GM20431 (cell line): ENCODE results near the gene MMUT.
"Not testable (repeated sequence)": the region's sequence is repeated elsewhere in the genome, so short reads cannot be mapped to it uniquely, and the experiment has no call there.

Experiments
- in situ Hi-C: fragments of 300-500 bp; cut with MseI, MboI; formaldehyde crosslinking; loops from one replicate; pipeline ENCODE4 v1.15.0; 2020; ENCODE audit warnings: low sequenced_read_pairs; ENCODE audit not compliant: unreplicated experiment

MMUT gene

DNA sequence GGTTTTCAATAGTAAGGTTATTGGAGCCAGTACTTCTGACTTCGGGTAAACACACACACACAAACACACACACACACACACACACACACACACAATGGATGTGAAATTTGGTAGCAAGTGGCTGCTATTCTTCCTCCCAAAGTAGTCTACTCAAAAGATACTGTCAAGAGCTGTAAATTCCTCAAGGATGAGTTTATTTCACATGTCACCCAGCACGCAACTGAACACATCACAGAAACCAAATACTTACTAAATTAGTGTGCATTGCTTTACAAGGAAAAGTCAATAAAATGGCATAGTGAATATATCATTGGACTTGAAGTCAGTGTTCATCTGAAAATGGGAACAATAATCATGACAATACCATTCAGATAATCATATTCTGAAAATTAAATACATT, 32.9 kb downstream of the MMUT start:
- in situ Hi-C loops, result no loop called here

DNA sequence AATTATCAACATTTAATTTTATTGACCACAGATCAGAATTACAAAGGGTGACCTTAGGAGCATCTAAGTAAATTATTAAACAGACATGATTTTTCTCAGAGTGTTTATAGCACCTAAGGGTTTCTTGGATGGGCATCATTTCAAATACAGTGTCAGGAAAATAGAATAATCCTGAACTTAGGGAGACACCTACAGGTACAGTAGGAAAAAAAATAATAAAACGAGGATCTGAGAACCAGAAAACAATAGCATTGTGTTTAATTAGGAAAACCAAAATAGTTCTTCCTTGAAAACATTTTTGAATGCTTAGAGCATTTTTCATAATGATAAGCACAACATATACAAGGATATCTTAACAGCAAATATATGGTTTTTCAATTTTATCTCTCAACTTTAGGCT, 39.2 kb downstream of the MMUT start:
- in situ Hi-C loops, result loop anchor here (25.0 kb wide), 1 partner anchor 1637 kb away; the partner anchor contains the start of gene OPN5

DNA sequence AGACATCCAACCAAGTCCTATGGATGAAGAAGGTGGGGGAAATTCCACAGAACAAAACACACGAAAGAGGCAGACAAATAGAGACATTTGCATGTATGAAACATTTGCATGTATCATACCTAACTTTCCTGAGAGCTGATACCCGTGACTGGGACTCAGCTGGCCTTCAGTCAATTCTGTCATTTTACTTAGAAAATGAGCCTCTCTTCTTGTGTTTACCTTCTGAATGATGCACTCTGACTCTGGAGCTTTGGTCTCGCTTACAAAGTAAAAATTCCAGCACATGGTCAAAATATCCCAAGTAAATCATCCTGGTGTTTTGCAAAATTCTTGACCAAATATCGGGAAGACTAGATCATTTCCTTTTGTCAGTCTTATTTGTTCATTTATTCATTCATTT, 46.9 kb downstream of the MMUT start:
- in situ Hi-C loops, result loop anchor here (25.0 kb wide), 1 partner anchor 1629 kb away; the partner anchor contains the start of gene OPN5

DNA sequence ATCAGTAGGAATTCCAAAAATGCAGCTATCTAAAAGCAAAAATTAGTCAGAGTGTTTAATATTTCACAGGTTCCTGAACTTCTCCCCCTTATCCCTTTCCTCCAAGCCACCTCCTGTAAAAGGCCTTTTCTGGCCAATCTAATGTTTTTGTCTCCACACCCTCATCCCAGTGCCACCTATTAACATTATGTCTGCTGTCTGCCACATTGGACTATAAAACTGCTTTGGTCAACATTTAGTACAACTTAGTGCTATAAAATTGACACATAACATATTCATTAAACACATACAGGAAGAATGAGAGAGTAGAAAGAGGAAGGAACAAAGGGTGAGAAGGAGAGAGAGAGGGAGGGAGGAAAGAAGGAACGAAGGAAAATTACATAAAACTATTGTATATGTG, 47.7 kb downstream of the MMUT start:
- in situ Hi-C loops, result loop anchor here (25.0 kb wide), 1 partner anchor 1628 kb away; the partner anchor contains the start of gene OPN5

DNA sequence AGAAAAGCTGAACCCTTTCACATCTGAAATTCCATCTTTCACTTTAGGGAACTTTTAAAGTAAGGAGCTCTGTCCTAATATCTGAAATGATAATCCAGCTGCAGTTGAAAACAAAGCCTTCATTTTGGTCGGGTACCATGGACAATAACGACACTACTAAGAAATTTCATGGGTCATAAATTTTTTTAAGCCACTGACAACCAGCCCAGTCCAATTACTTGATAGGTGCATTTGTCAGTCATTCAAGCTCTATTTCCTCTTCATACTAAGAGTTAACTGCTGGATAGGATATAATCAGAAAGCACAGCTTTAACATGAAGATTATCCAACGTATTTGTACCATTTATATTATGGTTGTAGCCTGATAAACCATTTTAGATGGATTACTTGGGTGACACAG, 52.5 kb downstream of the MMUT start:
- in situ Hi-C loops, result loop anchor here (25.0 kb wide), 1 partner anchor 1623 kb away; the partner anchor contains the start of gene OPN5

DNA sequence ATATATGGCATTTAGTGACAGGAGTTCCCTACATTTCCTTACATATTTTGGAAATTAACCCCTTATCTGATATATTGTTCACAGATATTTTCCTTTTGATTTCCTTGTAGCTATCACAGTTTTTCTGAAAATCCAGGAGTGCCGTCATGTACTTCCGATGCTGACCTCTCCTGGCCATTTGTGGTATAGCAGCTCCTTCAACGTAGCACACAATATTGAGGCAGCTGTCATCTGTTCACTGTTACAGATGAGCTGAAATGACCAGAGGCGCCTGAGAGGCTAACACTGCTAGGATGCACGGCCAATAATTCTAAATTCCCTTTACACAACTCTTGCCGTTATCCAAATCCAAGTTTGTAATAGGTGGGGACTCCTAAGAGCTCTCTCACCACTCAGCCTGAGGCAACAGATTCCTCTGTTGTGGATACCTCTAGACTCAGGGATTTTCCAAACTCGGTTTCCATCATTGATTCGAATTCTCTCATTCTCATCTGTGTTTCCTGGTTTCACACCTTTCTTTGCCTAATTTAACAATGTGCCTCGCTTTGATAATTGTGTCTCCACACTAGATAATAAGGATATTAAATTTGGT, 53.0 kb downstream of the MMUT start:
- in situ Hi-C loops, result loop anchor here (25.0 kb wide), 1 partner anchor 1623 kb away; the partner anchor contains the start of gene OPN5

DNA sequence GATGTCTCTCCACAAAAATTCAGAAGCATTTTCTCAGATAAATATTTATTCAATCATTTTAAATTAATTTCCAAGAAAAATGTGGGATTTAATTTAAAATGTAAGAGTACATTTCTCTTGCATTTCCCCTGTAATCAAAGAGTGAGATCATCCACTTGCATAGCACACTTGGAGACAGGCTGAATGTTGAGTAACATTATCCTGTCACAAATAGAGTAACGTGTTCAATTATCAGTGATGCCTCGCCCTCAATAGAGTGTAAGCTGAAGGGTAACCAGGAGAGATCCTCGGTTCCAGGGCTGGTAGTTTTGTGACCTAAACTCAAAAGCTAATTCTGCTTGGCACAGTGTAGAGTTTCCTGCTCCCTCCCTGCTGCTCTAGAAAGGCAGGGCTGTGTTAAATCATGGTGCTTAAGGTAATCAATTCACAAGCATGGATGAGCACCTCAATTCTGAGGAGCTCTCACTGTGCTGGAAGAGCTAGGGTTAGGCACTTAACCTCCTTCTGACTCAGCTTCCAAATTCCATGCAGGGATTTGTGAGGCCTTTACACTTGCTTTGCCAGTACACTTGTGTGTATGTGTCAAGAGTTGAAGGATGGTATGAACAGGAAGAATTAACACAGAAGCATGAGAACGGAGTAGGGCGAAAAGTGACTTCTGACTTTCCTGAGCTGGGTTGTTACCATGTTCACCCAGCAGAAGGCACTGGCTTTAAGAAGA, 56.6 kb downstream of the MMUT start:
- in situ Hi-C loops, result loop anchor here (25.0 kb wide), 1 partner anchor 1619 kb away; the partner anchor contains the start of gene OPN5

DNA sequence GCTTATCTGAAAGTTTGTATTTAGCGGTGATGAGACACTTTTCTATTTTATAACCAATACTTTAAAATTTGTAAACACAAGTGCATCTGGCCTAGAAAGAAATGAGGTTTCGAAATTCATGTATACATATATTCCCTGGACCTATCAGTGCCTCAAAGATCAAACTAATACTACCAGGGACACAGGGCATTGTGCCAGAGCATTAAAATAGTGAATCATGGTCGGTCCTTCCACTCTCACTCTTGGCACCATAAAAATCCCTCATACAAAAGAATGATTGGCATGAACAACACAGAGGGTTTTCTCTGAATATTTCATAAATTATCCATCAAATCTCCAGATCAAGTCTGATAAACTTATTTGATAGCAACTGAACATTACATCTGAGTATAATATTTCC, 62.0 kb downstream of the MMUT start:
- in situ Hi-C loops, result loop anchor here (25.0 kb wide), 1 partner anchor 1614 kb away; the partner anchor contains the start of gene OPN5

DNA sequence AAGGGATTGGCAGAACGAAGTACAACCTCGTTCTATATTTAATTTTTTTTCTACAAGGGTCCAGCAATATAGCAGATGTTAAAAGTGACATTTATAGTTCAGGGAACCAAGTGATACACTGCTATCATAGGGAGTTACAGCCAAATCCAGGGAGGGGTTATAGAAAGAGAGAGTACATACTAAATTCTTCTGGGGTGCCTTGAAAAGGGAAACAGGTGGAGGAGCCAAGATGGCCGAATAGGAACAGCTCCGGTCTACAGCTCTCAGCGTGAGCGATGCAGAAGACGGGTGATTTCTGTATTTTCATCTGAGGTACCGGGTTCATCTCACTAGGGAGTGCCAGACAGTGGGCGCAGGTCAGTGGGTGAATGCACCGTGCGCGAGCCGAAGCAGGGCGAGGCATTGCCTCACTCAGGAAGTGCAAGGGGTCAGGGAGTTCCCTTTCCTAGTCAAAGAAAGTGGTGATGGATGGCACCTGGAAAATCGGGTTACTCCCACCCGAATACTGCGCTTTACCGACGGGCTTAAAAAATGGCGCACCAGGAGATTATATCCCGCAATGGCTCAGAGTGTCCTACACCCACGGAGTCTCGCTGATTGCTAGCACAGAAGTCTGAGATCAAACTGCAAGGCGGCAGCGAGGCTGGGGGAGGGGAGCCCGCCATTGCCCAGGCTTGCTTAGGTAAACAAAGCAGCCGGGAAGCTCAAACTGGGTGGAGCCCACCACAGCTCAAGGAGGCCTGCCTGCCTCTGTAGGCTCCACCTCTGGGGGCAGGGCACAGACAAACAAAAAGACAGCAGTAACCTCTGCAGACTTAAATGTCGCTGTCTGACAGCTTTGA, 76.2 kb downstream of the MMUT start:
- in situ Hi-C loops, result not testable (repeated sequence)

DNA sequence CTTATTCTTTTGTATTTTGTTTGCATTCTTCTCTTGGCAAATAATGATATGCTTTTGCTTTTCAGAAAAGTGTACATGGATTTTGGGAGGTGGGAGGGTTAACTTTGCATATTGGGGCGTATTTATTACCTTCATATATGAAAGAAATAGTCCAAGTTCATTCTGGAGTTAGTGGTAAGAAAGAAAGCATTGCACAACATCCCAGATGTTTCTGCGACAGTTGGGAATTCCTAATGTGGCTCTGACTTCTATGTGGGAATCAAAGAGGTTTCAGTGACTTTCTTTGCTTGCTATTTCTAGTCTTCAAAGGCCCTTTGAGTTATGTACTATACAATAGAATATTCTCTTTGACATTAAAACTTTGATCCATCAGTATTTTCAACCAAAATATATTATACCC, 78.1 kb downstream of the MMUT start:
- in situ Hi-C loops, result no loop called here
